Liver (tissue), 3 donors: ENCODE measurements around the gene IMPDH2.

Experiments used
- REST ChIP-seq: IDR thresholded peaks from 2 replicates; pipeline ENCODE4 v1.6.1; 2016; ENCODE audit warnings: antibody characterized with exemption, mild to moderate bottlenecking
- RXRA ChIP-seq, 2 donors: IDR thresholded peaks; 2 replicates each; pipeline ENCODE4 v1.6.1; 2017 to 2018; ENCODE audit warnings: antibody characterized with exemption in 2 of 2, mild to moderate bottlenecking in 1 of 2
- TAF1 ChIP-seq: conservative IDR thresholded peaks from 2 replicates; pipeline ENCODE4 v1.6.1; 2016; ENCODE audit warnings: antibody characterized with exemption, mild to moderate bottlenecking
- YY1 ChIP-seq: IDR thresholded peaks from 2 replicates; pipeline ENCODE4 v1.6.1; 2016; ENCODE audit warnings: antibody characterized with exemption, mild to moderate bottlenecking
- ZBTB33 ChIP-seq: IDR thresholded peaks from 2 replicates; pipeline ENCODE4 v1.6.1; 2016; ENCODE audit warnings: antibody characterized with exemption
- TF ChIP-seq, protein P1 (sequence below): fragments of 150-350 bp; IDR thresholded peaks from 2 replicates; pipeline ENCODE4 v1.5.1; 2017; ENCODE audit warnings: improper control_type of control experiment, low read depth, low read length; ENCODE audit not compliant: missing input control
- donor health status: healthy.
- donor health status: healthy.

DNA sequence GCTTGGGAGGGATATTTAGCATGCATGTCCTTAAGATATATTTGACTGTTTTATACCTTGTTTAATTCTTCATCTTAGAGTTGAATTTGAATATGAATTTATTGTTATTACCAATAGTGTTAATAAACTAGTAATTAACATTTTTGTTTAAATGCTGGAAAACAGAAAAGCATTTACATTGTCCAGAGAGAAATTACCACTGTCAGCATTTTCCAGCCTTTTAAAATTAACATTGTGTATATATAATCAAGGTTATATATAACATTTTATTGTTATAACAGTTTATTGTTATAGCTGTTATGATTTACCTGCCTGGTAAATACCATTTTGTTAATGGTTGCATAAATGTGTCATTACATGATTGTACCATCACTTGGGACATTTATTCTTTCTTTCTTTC lies 47.2 kb downstream of the IMPDH2 start:
- TF ChIP-seq RXRA (IDR thresholded peaks at IDR 0.05) = no peak
- TF ChIP-seq, protein P1, sequence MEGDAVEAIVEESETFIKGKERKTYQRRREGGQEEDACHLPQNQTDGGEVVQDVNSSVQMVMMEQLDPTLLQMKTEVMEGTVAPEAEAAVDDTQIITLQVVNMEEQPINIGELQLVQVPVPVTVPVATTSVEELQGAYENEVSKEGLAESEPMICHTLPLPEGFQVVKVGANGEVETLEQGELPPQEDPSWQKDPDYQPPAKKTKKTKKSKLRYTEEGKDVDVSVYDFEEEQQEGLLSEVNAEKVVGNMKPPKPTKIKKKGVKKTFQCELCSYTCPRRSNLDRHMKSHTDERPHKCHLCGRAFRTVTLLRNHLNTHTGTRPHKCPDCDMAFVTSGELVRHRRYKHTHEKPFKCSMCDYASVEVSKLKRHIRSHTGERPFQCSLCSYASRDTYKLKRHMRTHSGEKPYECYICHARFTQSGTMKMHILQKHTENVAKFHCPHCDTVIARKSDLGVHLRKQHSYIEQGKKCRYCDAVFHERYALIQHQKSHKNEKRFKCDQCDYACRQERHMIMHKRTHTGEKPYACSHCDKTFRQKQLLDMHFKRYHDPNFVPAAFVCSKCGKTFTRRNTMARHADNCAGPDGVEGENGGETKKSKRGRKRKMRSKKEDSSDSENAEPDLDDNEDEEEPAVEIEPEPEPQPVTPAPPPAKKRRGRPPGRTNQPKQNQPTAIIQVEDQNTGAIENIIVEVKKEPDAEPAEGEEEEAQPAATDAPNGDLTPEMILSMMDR = no peak
- TF ChIP-seq ZBTB33 = no peak
- TF ChIP-seq REST = no peak
- no peak for TF ChIP-seq YY1
- TF ChIP-seq TAF1 = no peak
